Motor neuron (in vitro differentiated cells): ENCODE data around the gene CREBBP. TPM values are rescaled to one million over a fixed set of nuclear protein-coding genes. Genes with fewer than 3 reads are reported as not detected.
A peak's percentile ranks its signal among the peaks of the same experiment; 100 is the strongest.

Experiments
- ATAC-seq, 8 experiments: fragments of 200-7000 bp; cut with Tn5 transposase; replicated peaks in 6 of 8; 2 replicates each; pipeline ENCODE4 v1.8.0; 2021; ENCODE audit warnings: mild to moderate bottlenecking in 8 of 8, moderate library complexity in 8 of 8
- H3K27ac ChIP-seq, 2 donors: fragments of 250-450 bp; sonication (Bioruptor Pico); 2 replicates each; pipeline ENCODE4 v1.9.0; 2021; ENCODE audit warnings: antibody characterized with exemption in 2 of 2, mild to moderate bottlenecking in 2 of 2, moderate library complexity in 1 of 2
- H3K4me1 ChIP-seq, 2 donors: fragments of 250-450 bp; sonication (Bioruptor Pico); replicated peaks in 1 of 2; 2 replicates each; pipeline ENCODE4 v1.6.1; 2021; ENCODE audit warnings: antibody characterized with exemption in 2 of 2, mild to moderate bottlenecking in 2 of 2, moderate library complexity in 1 of 2
- H3K4me3 ChIP-seq, 5 donors: fragments of 250-450 bp; sonication (Bioruptor Pico); 2 replicates each; pipeline ENCODE4 v1.9.0; 2021; ENCODE audit warnings: antibody characterized with exemption in 5 of 5, mild to moderate bottlenecking in 5 of 5, moderate library complexity in 4 of 5
- WGBS, 10 experiments: fragments of 450-650 bp; shearing (Covaris generic); methylation state at CpG; one replicate each; pipeline ENCODE4 v1.0.0; 2022; 5-methylcytosine and 5-hydroxymethylcytosine counted together
- in situ Hi-C, 9 experiments: fragments of 400-800 bp; cut with MboI; loops; one replicate each; pipeline ENCODE4 v1.15.0; 2021; ENCODE audit warnings: low sequenced_read_pairs in 9 of 9, low pct_unique_long_range_greater_than_20kb in 2 of 9; ENCODE audit not compliant: unreplicated experiment in 9 of 9
- total RNA-seq, 8 experiments: library from RNA; unstranded; fragments of 300-600 nt; gene quantifications; 2 replicates each; pipeline versions ENCODE4 v1.2.3 to v1.2.4, GENCODE V29; 2022

Gene CREBBP
- total RNA-seq, 8 experiments from 2014 or later: 12.1 to 92.4 (median 23.7) TPM

DNA sequence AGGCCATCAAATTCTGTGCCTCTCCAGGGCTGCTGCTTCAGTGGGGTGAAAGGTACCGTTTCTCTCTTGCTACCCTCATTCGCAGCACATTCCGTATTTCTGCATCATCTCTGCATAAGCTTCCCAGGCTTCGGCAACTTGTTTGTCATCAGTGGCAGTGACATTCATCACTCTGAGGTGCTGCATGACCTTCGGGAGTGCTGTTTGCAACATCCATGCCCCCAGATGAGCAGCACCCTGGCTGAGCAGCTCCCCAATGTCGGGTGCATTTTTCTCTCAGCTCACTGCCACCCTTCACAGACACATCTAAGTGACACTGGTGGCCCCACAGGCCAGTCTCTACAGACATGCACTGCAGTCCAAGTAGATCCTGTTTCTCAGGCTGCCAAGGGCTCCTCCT is 3.8 kb downstream of the CREBBP start:
- 0 to 100% (median 50%) methylated on average over 1 to 4 of the region's 6 CpGs; no CpG with 5 or more reads in 2 of the 10 experiments for WGBS, 10 experiments
- Histone ChIP-seq H3K4me1 (peaks cover 51% of the 10 kb centered on the region in 2 donors), H3K27ac (no peak overlapping the region), H3K4me3 (no peak overlapping the region)
- in situ Hi-C loops: loop anchor here in 1 of 9 experiments (25.0 kb wide), 1 partner anchor 189 kb away; no protein-coding TSS in a partner anchor
- ATAC-seq: no peak

DNA sequence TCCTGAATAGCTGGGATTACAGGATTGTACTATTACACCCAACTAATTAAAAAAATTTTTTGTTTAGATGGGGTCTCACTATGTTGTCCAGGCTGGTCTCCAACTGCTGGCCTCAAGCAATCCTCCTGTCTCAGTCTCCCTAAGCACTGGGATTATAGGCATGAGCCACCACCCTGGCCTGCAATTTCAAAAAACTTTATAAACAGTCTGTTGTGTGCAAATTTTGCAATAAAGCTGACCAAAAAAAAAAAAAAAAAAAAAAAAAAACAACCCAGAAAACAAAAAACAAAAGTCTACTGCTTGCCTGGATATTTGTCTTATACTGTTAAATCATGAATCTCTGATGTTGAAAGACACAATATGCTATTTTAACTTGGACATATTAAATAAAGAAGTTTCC is 4.4 kb downstream of the CREBBP start:
- no peak overlapping the region for H3K27ac ChIP-seq
- peaks cover 52 to 54% of the 10 kb centered on the region in 2 donors for H3K4me1 ChIP-seq
- in situ Hi-C loops: loop anchor here in 1 of 9 experiments (25.0 kb wide), 1 partner anchor 189 kb away; no protein-coding TSS in a partner anchor
- no peak overlapping the region for H3K4me3 ChIP-seq
- no peak for ATAC-seq

DNA sequence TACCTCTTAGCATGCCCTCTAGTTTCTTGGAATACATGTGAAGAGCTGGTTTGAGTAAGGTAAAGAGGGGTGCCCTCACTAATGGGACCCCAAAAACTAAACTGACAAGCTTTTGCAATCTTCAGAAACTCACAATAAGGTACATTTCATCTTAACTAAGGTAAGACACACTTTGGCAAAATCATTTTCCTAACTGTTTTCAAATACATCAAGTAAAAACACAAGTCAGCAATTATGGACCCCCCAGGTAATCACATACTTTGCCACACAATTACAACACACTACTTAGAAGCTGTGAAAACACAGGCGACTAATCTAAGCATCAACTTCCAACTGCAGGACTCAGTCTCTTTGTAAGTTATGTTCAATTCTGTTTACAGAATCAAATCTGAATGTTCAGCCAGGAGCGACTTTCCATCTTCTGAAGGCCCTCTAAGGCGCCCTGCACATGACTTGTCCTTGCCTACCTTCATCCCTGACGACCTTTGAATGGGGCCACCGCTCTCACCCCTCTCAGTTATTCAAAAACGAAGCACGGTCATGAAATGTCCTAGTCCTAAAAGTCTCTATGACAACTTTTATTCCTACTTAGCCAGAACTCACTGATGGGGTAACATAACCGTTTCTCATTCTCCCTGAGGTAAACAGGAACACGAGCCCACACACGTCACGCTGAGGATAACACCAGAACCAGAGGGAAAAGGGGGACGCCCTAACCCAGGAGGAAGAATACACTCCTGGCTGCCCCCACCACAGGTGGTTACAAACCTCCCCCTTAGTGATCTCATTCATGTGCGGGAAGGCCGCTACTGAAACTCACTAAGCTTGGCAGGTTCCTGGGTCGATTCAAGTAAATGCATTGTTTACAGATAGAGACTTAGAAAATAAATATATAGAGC is 5.5 kb downstream of the CREBBP start:
- ATAC-seq: no peak
- 68 to 100% (median 84%) methylated on average over 1 to 10 of the region's 15 CpGs; no CpG with 5 or more reads in 1 of the 10 experiments for WGBS, 10 experiments
- H3K27ac ChIP-seq: no peak overlapping the region
- in situ Hi-C loops: loop anchor here in 1 of 9 experiments (25.0 kb wide), 1 partner anchor 188 kb away; no protein-coding TSS in a partner anchor
- peaks cover 55 to 60% of the 10 kb centered on the region in 2 donors for H3K4me1 ChIP-seq
- no peak overlapping the region for H3K4me3 ChIP-seq

DNA sequence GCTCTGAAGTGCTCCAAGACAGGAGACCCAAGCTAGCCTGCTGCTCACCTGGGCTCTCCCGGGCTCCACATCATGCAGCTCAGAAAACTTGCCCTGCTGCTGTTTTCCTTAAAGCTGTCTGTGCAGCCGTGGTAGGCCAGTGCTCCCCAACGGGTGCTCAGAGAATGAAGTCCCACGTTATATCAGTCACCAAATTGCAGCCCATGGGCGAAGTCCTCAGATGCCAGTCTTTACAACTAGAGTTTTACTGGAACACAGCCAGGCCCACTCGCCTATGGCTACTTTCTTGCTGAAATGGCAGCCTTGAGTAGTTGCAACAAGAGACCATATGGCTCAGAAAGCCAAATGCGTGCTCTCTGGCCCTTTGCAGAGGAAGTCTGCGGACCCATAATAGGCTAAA is 6.3 kb downstream of the CREBBP start:
- ATAC-seq: peak in 1 of 8 experiments; percentile 9
- in situ Hi-C loops: no loop called here
- no peak overlapping the region for H3K27ac ChIP-seq
- H3K4me1 ChIP-seq: peaks cover 55 to 60% of the 10 kb centered on the region in 2 donors
- no peak overlapping the region for H3K4me3 ChIP-seq
- 29 to 88% (median 54%) methylated on average over 3 to 6 of the region's 8 CpGs; no CpG with 5 or more reads in 5 of the 10 experiments for WGBS, 10 experiments

DNA sequence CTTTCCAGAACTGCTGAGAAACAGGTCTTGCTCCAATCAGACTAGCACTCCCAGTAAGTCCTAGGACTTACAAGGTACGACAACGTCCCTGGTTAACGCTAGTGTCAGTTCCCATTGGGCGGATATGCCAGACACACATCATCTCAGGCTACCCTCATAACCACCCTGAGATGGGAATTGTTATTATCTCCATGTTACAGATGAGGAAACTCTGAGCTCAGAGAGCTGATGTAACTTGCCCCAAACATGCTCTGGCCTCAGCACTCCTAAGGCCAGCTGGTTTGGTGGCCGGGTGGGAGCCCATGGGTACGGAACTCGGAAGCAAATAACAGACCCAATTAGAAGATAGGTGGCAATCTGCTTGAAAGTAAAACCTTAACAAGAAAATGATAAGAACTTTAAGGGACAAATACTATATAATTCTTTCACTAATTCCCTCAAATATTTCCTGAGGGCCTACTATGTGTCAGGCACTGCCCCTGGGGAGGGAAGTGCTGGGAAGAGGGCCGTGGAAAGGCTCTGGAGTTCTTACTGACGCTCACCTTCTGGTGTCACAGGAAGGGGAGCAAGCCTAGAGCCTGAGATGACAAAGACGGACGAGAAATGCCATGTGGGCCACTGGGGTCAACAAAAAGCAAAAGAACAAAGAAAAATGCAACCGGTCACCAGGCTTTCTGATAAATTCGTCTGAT is 6.9 kb downstream of the CREBBP start:
- in situ Hi-C loops: no loop called here
- Histone ChIP-seq H3K4me1 (peaks cover 55 to 60% of the 10 kb centered on the region in 2 donors), H3K27ac (no peak overlapping the region), H3K4me3 (no peak overlapping the region)
- 58 to 88% (median 65%) methylated on average over 2 to 13 of the region's 13 CpGs; no CpG with 5 or more reads in 2 of the 10 experiments for WGBS, 10 experiments
- peak in 4 of 8 experiments; percentile 7 to 53 (median 38) for ATAC-seq

DNA sequence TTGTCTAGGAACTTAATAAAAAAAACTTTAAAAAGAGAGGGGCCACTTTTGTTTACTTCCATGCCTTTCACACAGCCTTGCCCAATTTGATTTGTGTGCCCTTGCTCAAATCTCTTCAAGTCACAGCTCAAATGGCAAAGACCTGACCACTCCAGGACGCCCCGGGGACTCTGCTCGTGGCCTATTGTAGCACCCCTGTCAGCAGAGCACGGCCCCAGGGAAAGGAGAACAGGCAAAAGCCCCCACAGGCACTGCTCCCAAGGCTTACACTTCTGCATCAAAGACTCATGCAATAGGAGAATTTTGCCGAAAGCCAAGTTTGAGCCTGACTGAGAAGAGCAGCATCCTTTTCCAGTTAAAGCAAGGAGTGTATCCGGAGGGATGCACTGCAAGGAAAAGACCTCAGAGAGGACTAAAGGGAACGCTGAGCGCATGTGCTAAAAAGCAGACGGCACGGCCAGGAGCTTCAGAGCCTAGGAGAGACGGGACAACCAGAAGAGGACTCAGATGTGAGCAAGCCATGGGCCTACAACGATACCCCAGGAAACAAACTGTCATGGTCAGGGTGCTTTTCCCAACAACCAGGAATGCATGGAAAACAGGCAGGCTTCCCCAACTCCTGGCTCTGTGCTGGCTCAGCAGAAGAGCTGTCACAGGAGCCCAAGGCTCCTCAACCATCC is 8.2 kb downstream of the CREBBP start:
- Histone ChIP-seq H3K4me1 (peaks cover 43 to 51% of the 10 kb centered on the region in 2 donors), H3K4me3 (no peak overlapping the region), H3K27ac (no peak overlapping the region)
- peak in 5 of 8 experiments; percentile 2 to 46 (median 32) for ATAC-seq
- in situ Hi-C loops: no loop called here
- 20 to 84% (median 51%) methylated on average over 2 to 5 of the region's 12 CpGs; no CpG with 5 or more reads in 2 of the 10 experiments for WGBS, 10 experiments

DNA sequence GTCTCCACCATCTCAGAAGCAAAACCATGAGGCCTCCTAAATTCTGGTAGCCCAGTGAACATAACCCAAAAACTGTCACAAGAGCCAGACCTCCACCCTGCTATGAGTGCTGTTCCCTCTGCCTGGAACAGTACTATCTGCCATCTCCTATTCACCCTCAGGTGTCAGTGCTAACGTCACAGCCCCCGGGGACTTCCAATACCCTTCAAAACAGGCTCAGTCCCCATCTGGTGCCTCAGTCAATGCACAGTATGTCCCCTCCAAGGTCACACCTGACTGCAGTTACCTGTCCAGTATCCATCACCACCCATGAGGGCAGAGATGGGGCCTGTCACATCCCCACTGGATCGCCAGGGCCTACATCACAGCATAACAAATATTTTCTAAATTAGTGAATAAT is 11.5 kb downstream of the CREBBP start:
- Histone ChIP-seq H3K27ac (no peak overlapping the region), H3K4me1 (peaks cover 27 to 29% of the 10 kb centered on the region in 2 donors), H3K4me3 (no peak overlapping the region)
- in situ Hi-C loops: no loop called here
- WGBS, 10 experiments: 94 to 100% (median 95%) methylated on average over 1 to 3 of the region's 3 CpGs; no CpG with 5 or more reads in 6 of the 10 experiments
- no peak for ATAC-seq

DNA sequence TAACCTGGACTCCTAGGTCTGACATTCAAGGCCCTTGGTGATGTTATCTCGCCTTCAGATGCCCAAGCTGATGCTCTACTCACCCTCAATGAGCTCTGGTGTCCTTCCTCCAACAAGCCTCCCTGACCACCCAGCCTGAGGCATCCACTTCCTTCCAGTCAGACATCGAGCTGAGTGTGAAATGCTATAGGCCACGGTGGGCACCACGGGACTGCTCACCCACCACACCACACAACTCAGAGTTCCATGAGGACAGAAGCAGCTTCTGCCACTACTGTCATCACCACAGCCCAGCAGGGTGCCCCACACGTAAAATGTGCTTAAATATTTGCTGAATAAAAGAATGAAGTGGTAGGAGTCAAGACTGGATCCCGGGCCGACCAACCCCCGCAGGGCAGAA is 12.0 kb downstream of the CREBBP start:
- no peak overlapping the region for H3K4me3 ChIP-seq
- in situ Hi-C loops: no loop called here
- 60 to 100% (median 96%) methylated on average over 1 to 8 of the region's 8 CpGs; no CpG with 5 or more reads in 2 of the 10 experiments for WGBS, 10 experiments
- ATAC-seq: no peak
- peaks cover 23 to 27% of the 10 kb centered on the region in 2 donors for H3K4me1 ChIP-seq
- no peak overlapping the region for H3K27ac ChIP-seq

DNA sequence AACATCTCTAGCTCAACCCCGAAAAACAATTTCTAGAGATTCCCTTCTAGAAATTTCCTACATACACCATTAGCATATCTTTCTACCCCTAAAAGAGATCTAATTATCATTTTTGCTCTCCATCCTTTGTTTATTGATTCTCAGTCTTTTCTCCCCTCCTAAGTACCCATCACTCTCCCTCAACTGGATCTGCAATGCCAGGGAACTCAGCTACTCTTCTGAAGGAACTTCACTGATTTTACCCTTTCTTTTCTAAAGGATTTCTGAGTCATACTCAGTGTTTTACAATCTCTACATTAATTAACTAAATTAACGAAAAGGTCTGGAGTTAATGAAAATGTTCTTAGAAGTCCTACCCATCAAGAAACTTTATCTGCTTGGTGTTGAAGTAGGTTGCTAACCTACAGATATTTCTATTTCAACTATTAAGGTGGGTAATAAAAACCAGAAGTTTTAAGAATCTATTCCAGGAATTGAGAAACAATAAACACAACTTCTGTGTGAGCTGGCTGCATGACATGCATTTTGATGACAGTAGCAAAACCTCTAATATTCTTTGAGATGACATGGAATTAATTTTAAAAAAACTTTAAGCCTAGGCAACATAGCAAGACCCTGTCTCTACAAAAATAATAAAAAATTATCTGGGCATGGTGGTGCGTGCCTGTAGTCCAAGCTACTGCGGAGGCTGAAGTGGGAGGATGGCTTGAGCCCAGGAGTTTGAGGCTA is 13.6 kb downstream of the CREBBP start:
- Histone ChIP-seq H3K27ac (no peak overlapping the region), H3K4me1 (peaks cover 8 to 20% of the 10 kb centered on the region in 2 donors), H3K4me3 (no peak overlapping the region)
- WGBS, 10 experiments: 42 to 96% (median 84%) methylated on average over 1 to 4 of the region's 4 CpGs
- ATAC-seq: no peak
- in situ Hi-C loops: no loop called here

DNA sequence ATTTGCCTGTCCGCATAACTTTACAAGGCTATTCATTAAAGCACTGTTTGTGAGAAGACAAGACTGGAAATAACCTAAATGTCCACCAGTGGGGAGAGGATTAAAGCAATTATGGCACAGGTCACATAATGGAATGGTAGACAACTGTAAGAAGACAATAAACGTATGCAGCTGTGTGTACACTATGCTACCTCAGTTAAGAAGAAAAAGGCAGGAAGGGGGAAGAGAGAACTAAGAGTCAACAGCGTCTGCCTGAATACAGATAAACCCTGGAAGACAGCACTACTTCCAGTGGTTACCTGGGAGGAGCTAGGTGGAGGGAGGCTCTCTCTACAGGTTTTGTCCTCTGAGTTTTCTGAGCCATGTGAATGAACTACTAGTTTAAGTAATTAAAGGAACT is 15.3 kb downstream of the CREBBP start:
- Histone ChIP-seq H3K4me1 (peaks cover 4 to 10% of the 10 kb centered on the region in 2 donors), H3K27ac (no peak overlapping the region), H3K4me3 (no peak overlapping the region)
- WGBS, 10 experiments: 74 to 100% (median 92%) methylated on average over 1 to 3 of the region's 3 CpGs; no CpG with 5 or more reads in 1 of the 10 experiments
- ATAC-seq: peak in 1 of 8 experiments; percentile 32
- in situ Hi-C loops: no loop called here

DNA sequence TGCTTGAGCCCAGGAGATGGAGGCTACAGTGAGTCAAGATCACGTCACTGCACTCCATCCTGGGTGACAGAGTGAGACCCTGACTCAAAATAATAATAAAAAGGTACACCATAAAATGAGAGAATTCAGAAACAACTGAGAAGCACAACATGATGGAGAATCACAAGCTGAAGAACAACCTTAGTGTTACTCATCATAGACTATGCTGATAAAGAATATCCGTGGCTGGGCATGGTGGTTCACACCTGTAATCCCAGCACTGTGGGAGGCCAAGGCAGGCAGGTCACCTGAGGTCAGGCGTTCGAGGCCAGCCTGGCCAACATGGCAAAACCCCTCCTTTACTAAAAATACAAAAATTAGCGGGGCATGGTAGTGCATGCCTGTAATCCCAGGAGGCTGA is 16.0 kb downstream of the CREBBP start:
- WGBS, 10 experiments: 67 to 100% (median 100%) methylated on average over 1 to 3 of the region's 5 CpGs; no CpG with 5 or more reads in 1 of the 10 experiments

DNA sequence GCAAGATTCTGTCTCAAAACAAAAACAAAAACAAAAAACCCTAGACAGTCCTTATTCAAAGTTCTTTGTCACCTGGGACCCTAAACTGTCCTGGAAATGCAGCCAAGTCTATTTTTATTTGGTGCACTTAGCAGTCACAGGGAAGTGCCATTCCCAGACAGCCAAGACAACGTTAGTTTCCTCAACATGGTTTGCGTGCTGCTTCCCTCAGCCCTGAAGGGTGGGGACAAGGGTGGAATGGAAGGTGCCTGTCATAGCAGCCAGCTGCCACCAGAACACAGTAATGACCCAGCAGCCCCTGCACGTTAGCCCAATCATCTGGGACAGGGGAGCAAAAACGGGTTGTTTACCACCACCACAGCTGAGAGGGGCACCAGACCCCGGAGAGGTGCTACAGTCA is 16.9 kb downstream of the CREBBP start:
- peak in 1 of 8 experiments; percentile 11 for ATAC-seq
- in situ Hi-C loops: no loop called here
- H3K27ac ChIP-seq: no peak overlapping the region

More for the DNA sequence above, 16.0 kb downstream of the CREBBP start:
- no peak for ATAC-seq
- in situ Hi-C loops: no loop called here
- H3K4me3 ChIP-seq: no peak overlapping the region
- peaks cover 4 to 10% of the 10 kb centered on the region in 2 donors for H3K4me1 ChIP-seq
- H3K27ac ChIP-seq: no peak overlapping the region

More for the DNA sequence above, 16.9 kb downstream of the CREBBP start:
- Histone ChIP-seq H3K4me3 (no peak overlapping the region), H3K4me1 (peaks cover 4 to 10% of the 10 kb centered on the region in 2 donors)
- 69 to 100% (median 78%) methylated on average over 1 to 4 of the region's 5 CpGs; no CpG with 5 or more reads in 4 of the 10 experiments for WGBS, 10 experiments
